ENCODE measurements around the gene ITGA6. TPM values are rescaled to one million over a fixed set of nuclear protein-coding genes. Genes with fewer than 3 reads are reported as not detected.

ITGA6 gene
- total RNA-seq, 1 experiment from 2014 or later = 27.8 TPM

- no peaks in the 10 kb centered on the region for H3K27me3 Mint-ChIP-seq (ENCODE audit: insufficient read depth, unreplicated experiment)
These were observed 28.9 kb upstream of the ITGA6 start for GRCh38 chr2:172398440-172398839.

GRCh38 chr2:172399765-172400164 lies 27.6 kb upstream of the ITGA6 start:
- H3K9me3 ChIP-seq = no peaks in the 10 kb centered on the region
- peaks cover 2% of the 10 kb centered on the region for H3K27me3 Mint-ChIP-seq (ENCODE audit: insufficient read depth, unreplicated experiment)
- H3K27me3 ChIP-seq (replicated peaks; ENCODE audit: control insufficient read depth, insufficient read depth, low read length) = no peaks in the 10 kb centered on the region
- no peaks in the 10 kb centered on the region for H3K36me3 ChIP-seq (ENCODE audit: control insufficient read depth, insufficient read depth, low read length)
- ChIA-PET CTCF (no interaction called here), POLR2A (no interaction called here)
- no TSS peak for BruUV-seq (replicated peaks)
- H3K4me1 ChIP-seq = no peaks in the 10 kb centered on the region
- no peaks in the 10 kb centered on the region for H3K36me3 Mint-ChIP-seq (ENCODE audit: insufficient read depth, unreplicated experiment)
- no peaks in the 10 kb centered on the region for H3K9me3 Mint-ChIP-seq (ENCODE audit: unreplicated experiment)
- TF ChIP-seq CTCF (IDR thresholded peaks at IDR 0.05; ENCODE audit: insufficient read depth in 1 of 2, low read depth in 1 of 2, low read length in 1 of 2, severe bottlenecking in 1 of 2, unreplicated experiment in 1 of 2) = no peak
- H3K27ac Mint-ChIP-seq (ENCODE audit: unreplicated experiment) = no peak overlapping the region
- no peaks in the 10 kb centered on the region for H3K4me1 Mint-ChIP-seq (ENCODE audit: low read depth, unreplicated experiment)
- H3K4me3 Mint-ChIP-seq (ENCODE audit: unreplicated experiment) = no peak overlapping the region
- intact Hi-C loops (cut with micrococcal nuclease; ENCODE audit: unreplicated experiment) = no loop called here
- no peak overlapping the region for H3K4me3 ChIP-seq (ENCODE audit: low read depth, low read length)
- DNase-seq = no peak

More at GRCh38 chr2:172398440-172398839, 28.9 kb upstream of the ITGA6 start:
- H3K4me3 ChIP-seq (ENCODE audit: low read depth, low read length) = no peak overlapping the region
- intact Hi-C loops (cut with micrococcal nuclease; ENCODE audit: unreplicated experiment) = no loop called here
- DNase-seq = no peak
- H3K27me3 ChIP-seq (replicated peaks; ENCODE audit: control insufficient read depth, insufficient read depth, low read length) = no peaks in the 10 kb centered on the region
- H3K27ac Mint-ChIP-seq (ENCODE audit: unreplicated experiment) = no peak overlapping the region
- TF ChIP-seq CTCF (IDR thresholded peaks at IDR 0.05; ENCODE audit: insufficient read depth in 1 of 2, low read depth in 1 of 2, low read length in 1 of 2, severe bottlenecking in 1 of 2, unreplicated experiment in 1 of 2) = no peak
- H3K4me1 Mint-ChIP-seq (ENCODE audit: low read depth, unreplicated experiment) = no peaks in the 10 kb centered on the region
- CTCF ChIA-PET = no interaction called here
- H3K9me3 ChIP-seq = no peaks in the 10 kb centered on the region
- no peaks in the 10 kb centered on the region for H3K9me3 Mint-ChIP-seq (ENCODE audit: unreplicated experiment)
- no TSS peak for BruUV-seq (replicated peaks)
- H3K36me3 ChIP-seq (ENCODE audit: control insufficient read depth, insufficient read depth, low read length) = no peaks in the 10 kb centered on the region
- H3K4me1 ChIP-seq = no peaks in the 10 kb centered on the region
- no peaks in the 10 kb centered on the region for H3K36me3 Mint-ChIP-seq (ENCODE audit: insufficient read depth, unreplicated experiment)
- POLR2A ChIA-PET = interaction anchor here (0.6 kb wide), 1 partner anchor 73 kb away, joined by 6 read pairs; no protein-coding TSS in a partner anchor
- no peak overlapping the region for H3K4me3 Mint-ChIP-seq (ENCODE audit: unreplicated experiment)

- no peak for TF ChIP-seq CTCF (IDR thresholded peaks at IDR 0.05; ENCODE audit: insufficient read depth in 1 of 2, low read depth in 1 of 2, low read length in 1 of 2, severe bottlenecking in 1 of 2, unreplicated experiment in 1 of 2)
- Mint-ChIP-seq H3K27me3 (ENCODE audit: insufficient read depth, unreplicated experiment) (peaks cover 2% of the 10 kb centered on the region), H3K4me3 (ENCODE audit: unreplicated experiment) (no peak overlapping the region), H3K27ac (ENCODE audit: unreplicated experiment) (no peak overlapping the region), H3K9me3 (ENCODE audit: unreplicated experiment) (no peaks in the 10 kb centered on the region), H3K36me3 (ENCODE audit: insufficient read depth, unreplicated experiment) (no peaks in the 10 kb centered on the region), H3K4me1 (ENCODE audit: low read depth, unreplicated experiment) (no peaks in the 10 kb centered on the region)
- CTCF ChIA-PET = no interaction called here
- Histone ChIP-seq H3K4me3 (ENCODE audit: low read depth, low read length) (no peak overlapping the region), H3K36me3 (ENCODE audit: control insufficient read depth, insufficient read depth, low read length) (no peaks in the 10 kb centered on the region), H3K9me3 (no peaks in the 10 kb centered on the region), H3K4me1 (no peaks in the 10 kb centered on the region), H3K27me3 (replicated peaks; ENCODE audit: control insufficient read depth, insufficient read depth, low read length) (no peaks in the 10 kb centered on the region)
- intact Hi-C loops (cut with micrococcal nuclease; ENCODE audit: unreplicated experiment) = no loop called here
- POLR2A ChIA-PET = no interaction called here
- no TSS peak for BruUV-seq (replicated peaks)
- no peak for DNase-seq
These were observed 25.2 kb upstream of the ITGA6 start for GRCh38 chr2:172402198-172402597.
